Skeletal muscle satellite cell (primary cell): Measurements from ENCODE around the gene MTHFD1.

ENCODE experiments used
- H3K27me3 ChIP-seq: 2 replicates; pipeline ENCODE4 v1.7.0; 2013; ENCODE audit warnings: low read length; ENCODE audit not compliant: control insufficient read depth, insufficient read depth
- H3K36me3 ChIP-seq: 2 replicates; pipeline ENCODE4 v1.7.0; 2013; ENCODE audit warnings: mild to moderate bottlenecking, control low read depth, low read length; ENCODE audit not compliant: insufficient read depth
- H3K4me1 ChIP-seq: 2 replicates; pipeline ENCODE4 v1.7.0; 2013; ENCODE audit warnings: low read length; ENCODE audit not compliant: control insufficient read depth, insufficient read depth
- H3K4me2 ChIP-seq: 2 replicates; pipeline ENCODE4 v1.7.0; 2013; ENCODE audit warnings: mild to moderate bottlenecking, low read length
- H3K4me3 ChIP-seq: 2 replicates; pipeline ENCODE4 v1.7.0; 2013; ENCODE audit warnings: low read length
- H3K9ac ChIP-seq: 2 replicates; pipeline ENCODE4 v1.7.0; 2013; ENCODE audit warnings: mild to moderate bottlenecking, low read depth, low read length, moderate library complexity
- H3K9me3 ChIP-seq: replicated peaks from 2 replicates; pipeline ENCODE4 v1.7.0; 2013; ENCODE audit warnings: mild to moderate bottlenecking, control low read depth, low read length

Gene MTHFD1

DNA sequence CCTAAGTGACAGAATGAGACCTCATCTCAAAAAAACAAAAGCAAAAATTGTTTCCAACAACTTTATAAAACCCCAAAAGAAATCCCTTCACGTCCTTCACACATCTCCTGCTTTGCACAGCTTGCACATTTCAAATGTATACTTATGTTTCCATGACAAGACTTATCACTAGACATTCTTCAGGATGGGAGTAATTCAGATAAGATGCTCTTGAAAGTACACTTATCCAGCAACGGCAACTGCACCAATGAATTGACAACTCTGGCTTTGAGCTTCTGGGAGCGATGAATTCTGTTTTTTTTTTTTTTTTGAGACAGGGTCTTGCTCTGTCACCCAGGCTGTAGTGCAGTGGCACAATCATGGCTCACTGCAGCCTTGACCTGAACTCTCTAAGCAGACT lies 46.4 kb downstream of the MTHFD1 start:
- no peak overlapping the region for H3K4me2 ChIP-seq
- no peaks in the 10 kb centered on the region for H3K9me3 ChIP-seq
- H3K4me3 ChIP-seq = no peak overlapping the region
- no peak overlapping the region for H3K9ac ChIP-seq
- H3K4me1 ChIP-seq = peaks cover 29% of the 10 kb centered on the region
- H3K27me3 ChIP-seq = no peaks in the 10 kb centered on the region
- peaks cover 42% of the 10 kb centered on the region for H3K36me3 ChIP-seq

GRCh38 chr14:64438181-64438841 lies 50.2 kb downstream of the MTHFD1 start:
- Histone ChIP-seq H3K36me3 (peaks cover 46% of the 10 kb centered on the region), H3K4me1 (peaks cover 38% of the 10 kb centered on the region), H3K4me2 (peak overlapping the region; percentile 70), H3K4me3 (peak overlapping the region; percentile 36), H3K27me3 (no peaks in the 10 kb centered on the region), H3K9me3 (no peaks in the 10 kb centered on the region), H3K9ac (peak overlapping the region; percentile 7)

DNA sequence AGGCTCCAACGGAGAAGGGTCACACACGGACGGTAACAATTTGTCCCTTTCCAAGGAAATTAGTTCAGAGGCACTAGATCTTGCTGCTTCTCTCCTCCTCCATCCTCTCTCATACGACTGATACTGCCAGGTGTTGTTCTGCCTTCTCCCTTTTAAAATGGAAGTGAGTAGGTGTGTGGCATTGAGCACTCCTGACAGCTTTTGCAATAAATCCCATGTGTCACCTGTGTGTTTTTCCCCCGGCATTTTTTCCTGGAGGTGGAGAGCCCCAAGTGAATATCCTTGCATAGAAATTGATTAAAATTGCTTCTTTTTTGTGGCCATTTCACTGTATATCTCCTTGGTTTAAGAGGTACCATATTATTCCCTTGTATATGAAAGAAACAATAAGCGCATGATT lies 51.0 kb downstream of the MTHFD1 start:
- Histone ChIP-seq H3K4me3 (no peak overlapping the region), H3K27me3 (no peaks in the 10 kb centered on the region), H3K36me3 (peaks cover 49% of the 10 kb centered on the region), H3K4me1 (peaks cover 38% of the 10 kb centered on the region), H3K9me3 (no peaks in the 10 kb centered on the region), H3K4me2 (peak overlapping the region; percentile 70), H3K9ac (peak overlapping the region; percentile 27)

DNA sequence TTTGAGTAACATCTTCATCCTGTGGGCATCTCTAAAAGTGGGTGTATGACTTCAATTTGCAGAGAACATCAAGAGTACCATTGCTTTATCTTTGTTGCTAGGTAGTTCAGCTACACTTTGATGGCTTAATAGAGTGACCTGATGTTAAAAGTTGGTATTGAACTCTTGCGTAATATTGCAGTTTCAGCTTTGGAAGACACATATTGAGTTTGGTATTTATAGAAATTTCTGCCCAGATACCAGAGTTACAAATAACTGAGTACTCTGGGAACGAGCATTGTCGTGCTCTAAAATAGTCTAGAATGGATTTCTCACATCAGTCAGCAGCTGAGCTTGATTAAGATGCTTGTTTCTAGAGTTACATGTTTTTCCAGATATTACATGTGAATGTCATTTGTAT lies 52.3 kb downstream of the MTHFD1 start:
- Histone ChIP-seq H3K27me3 (no peaks in the 10 kb centered on the region), H3K4me2 (no peak overlapping the region), H3K36me3 (peaks cover 47% of the 10 kb centered on the region), H3K9ac (no peak overlapping the region), H3K9me3 (no peaks in the 10 kb centered on the region), H3K4me3 (no peak overlapping the region), H3K4me1 (peaks cover 51% of the 10 kb centered on the region)

- Histone ChIP-seq H3K36me3 (peaks cover 42% of the 10 kb centered on the region), H3K4me1 (peaks cover 48% of the 10 kb centered on the region)
Observed at GRCh38 chr14:64442300-64442988, 54.3 kb downstream of the MTHFD1 start.

DNA sequence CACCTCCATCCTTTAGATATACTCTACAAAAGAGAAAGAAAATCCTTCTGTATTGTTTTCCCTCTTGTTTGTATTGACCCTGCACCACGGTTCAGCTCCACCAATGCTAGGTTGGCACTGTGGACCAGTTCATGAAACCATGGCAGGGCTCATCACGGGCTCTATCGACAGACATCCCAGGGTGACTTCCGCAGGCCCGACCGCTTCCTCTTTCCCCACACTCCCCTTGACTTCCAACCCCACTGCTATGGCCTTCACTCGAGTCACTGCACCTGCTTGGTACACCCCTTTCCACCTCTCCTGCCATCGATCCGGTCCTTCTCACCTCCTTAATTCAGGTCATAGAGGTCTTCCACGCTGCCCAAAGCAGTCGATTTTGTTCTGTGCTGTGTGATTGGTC lies 56.0 kb downstream of the MTHFD1 start:
- Histone ChIP-seq H3K4me1 (peaks cover 32% of the 10 kb centered on the region), H3K9me3 (no peaks in the 10 kb centered on the region), H3K36me3 (peaks cover 52% of the 10 kb centered on the region), H3K4me3 (no peak overlapping the region), H3K27me3 (no peaks in the 10 kb centered on the region), H3K9ac (no peak overlapping the region), H3K4me2 (no peak overlapping the region)

More at GRCh38 chr14:64442300-64442988, 54.3 kb downstream of the MTHFD1 start:
- H3K4me3 ChIP-seq = no peak overlapping the region
- H3K27me3 ChIP-seq = no peaks in the 10 kb centered on the region
- H3K9me3 ChIP-seq = no peaks in the 10 kb centered on the region
- no peak overlapping the region for H3K4me2 ChIP-seq
- H3K9ac ChIP-seq = no peak overlapping the region

DNA sequence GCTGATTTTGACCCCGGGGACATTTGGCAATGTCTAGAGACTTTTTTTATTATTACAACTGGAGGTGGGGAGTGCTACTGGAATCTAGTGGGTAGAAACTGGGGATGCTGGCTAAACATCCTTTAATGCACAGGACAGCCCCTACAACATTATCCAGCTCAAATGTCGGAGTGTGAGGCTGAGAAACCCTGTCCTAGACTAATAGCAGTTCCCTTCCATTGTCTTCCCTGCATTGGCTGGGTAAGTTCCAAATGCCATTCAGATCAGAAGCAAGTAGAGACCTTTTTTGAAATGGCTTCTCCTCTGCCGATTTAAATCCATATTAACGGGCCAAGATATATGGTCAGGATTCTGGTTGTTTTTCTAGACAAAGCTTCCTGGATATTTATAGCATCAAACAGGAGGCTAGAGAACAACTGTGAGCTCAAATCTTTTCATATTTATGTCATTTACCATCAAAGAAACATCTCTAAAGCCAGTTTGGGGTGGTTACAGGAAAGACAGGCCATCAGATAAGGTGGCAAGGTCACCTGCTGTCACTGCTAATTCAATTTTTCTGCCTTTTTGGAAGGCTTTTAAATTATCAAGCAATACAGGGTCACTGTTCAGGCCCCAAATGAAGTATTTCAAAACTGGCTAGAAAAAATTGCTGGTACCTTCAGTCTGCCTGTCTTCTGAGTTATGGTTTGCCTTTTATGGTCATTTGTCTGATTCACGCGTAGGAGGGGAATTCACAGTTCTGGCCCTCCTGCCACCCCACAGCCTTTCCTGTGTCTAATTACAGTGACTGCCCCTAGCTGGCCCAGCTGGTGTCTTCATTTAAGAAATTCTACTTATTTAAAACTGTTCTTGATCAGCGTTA lies 57.1 kb downstream of the MTHFD1 start:
- peak overlapping the region; percentile 71 for H3K9ac ChIP-seq
- no peaks in the 10 kb centered on the region for H3K9me3 ChIP-seq
- peak overlapping the region; percentile 59 for H3K4me2 ChIP-seq
- peaks cover 58% of the 10 kb centered on the region for H3K36me3 ChIP-seq
- H3K4me3 ChIP-seq = no peak overlapping the region
- peaks cover 26% of the 10 kb centered on the region for H3K4me1 ChIP-seq
- H3K27me3 ChIP-seq = no peaks in the 10 kb centered on the region

- Histone ChIP-seq H3K4me1 (peaks cover 21% of the 10 kb centered on the region), H3K9me3 (no peaks in the 10 kb centered on the region), H3K27me3 (no peaks in the 10 kb centered on the region), H3K36me3 (peaks cover 49% of the 10 kb centered on the region), H3K4me3 (no peak overlapping the region), H3K9ac (no peak overlapping the region), H3K4me2 (no peak overlapping the region)
Observed at GRCh38 chr14:64447876-64448670, 59.9 kb downstream of the MTHFD1 start.

DNA sequence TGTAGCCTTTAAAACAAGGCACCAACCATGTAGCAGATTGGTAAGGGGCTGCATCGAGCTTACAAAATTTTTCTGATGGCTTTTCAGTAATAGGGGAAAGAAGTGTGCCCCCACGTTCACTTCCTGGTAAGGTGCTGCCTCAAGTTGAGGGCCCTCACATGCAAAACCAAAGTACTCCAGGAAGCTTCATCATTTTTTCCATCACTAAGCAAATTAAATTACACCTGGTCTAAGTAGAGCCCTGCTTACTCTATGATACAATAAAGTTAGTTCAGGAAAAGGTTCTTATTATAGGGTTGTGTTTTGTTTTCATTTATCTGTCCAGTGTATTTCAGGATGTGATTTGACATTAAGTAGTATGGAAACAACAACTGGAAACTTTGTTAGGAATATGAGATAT lies 62.1 kb downstream of the MTHFD1 start:
- no peaks in the 10 kb centered on the region for H3K27me3 ChIP-seq
- H3K36me3 ChIP-seq = peaks cover 51% of the 10 kb centered on the region
- H3K4me1 ChIP-seq = peaks cover 10% of the 10 kb centered on the region
- H3K4me3 ChIP-seq = no peak overlapping the region
- H3K9me3 ChIP-seq = no peaks in the 10 kb centered on the region
- no peak overlapping the region for H3K4me2 ChIP-seq
- H3K9ac ChIP-seq = no peak overlapping the region

GRCh38 chr14:64454671-64455070 lies 66.5 kb downstream of the MTHFD1 start:
- no peak overlapping the region for H3K4me3 ChIP-seq
- H3K9ac ChIP-seq = no peak overlapping the region
- peaks cover 63% of the 10 kb centered on the region for H3K36me3 ChIP-seq
- no peaks in the 10 kb centered on the region for H3K4me1 ChIP-seq
- H3K27me3 ChIP-seq = no peaks in the 10 kb centered on the region
- no peaks in the 10 kb centered on the region for H3K9me3 ChIP-seq
- H3K4me2 ChIP-seq = no peak overlapping the region
